Measurements from ENCODE around the gene HSPA1L.
"Not testable (repeated sequence)": the region's sequence is repeated elsewhere in the genome, so short reads cannot be mapped to it uniquely, and the experiment has no call there.

HSPA1L gene

GRCh38 chr6:31806470-31807272, 8.4 kb downstream of the HSPA1L start, which contains the start of gene LSM2:
TSS of gene LSM2 (minus strand) at chr6:31806966. CDS start at chr6:31806757, 209 bp downstream.
- H3K4me1 ChIP-seq (ENCODE audit: insufficient read depth, insufficient read length) = no peaks in the 10 kb centered on the region
- H3K36me3 ChIP-seq (ENCODE audit: insufficient read depth, insufficient read length, low read length) = peaks cover 22% of the 10 kb centered on the region
- TF ChIP-seq YY1 (IDR thresholded peaks at IDR 0.05; ENCODE audit: insufficient read depth, insufficient read length) (no peak), SUZ12 (IDR thresholded peaks at IDR 0.05; ENCODE audit: extremely low read depth, insufficient read depth, insufficient read length) (no peak), ZNF274 (IDR thresholded peaks at IDR 0.05; ENCODE audit: low read depth, low read length) (no peak)
- H3K4me3 ChIP-seq (ENCODE audit: insufficient read length, low read depth) = peak within 1 kb of the TSS; percentile 82
- no peaks in the 10 kb centered on the region for H3K27me3 ChIP-seq (ENCODE audit: insufficient read depth, insufficient read length)
- H3K9me3 ChIP-seq (ENCODE audit: insufficient read depth, low read length) = no peaks in the 10 kb centered on the region
- DNase-seq (ENCODE audit: low read depth, low spot score) = peak; percentile 87
- H3K9ac ChIP-seq (ENCODE audit: insufficient read length, low read depth) = peak within 1 kb of the TSS; percentile 97

GRCh38 chr6:31805939-31806469, 9.1 kb downstream of the HSPA1L start:
- no peak for TF ChIP-seq SUZ12 (IDR thresholded peaks at IDR 0.05; ENCODE audit: extremely low read depth, insufficient read depth, insufficient read length)
- no peak for TF ChIP-seq YY1 (IDR thresholded peaks at IDR 0.05; ENCODE audit: insufficient read depth, insufficient read length)
- no peak for TF ChIP-seq ZNF274 (IDR thresholded peaks at IDR 0.05; ENCODE audit: low read depth, low read length)
- Histone ChIP-seq H3K9me3 (ENCODE audit: insufficient read depth, low read length) (no peaks in the 10 kb centered on the region), H3K27me3 (ENCODE audit: insufficient read depth, insufficient read length) (no peaks in the 10 kb centered on the region), H3K4me1 (ENCODE audit: insufficient read depth, insufficient read length) (no peaks in the 10 kb centered on the region), H3K4me3 (ENCODE audit: insufficient read length, low read depth) (peak overlapping the region; percentile 82), H3K36me3 (ENCODE audit: insufficient read depth, insufficient read length, low read length) (peaks cover 29% of the 10 kb centered on the region), H3K9ac (ENCODE audit: insufficient read length, low read depth) (peak overlapping the region; percentile 97)
- no peak for DNase-seq (ENCODE audit: low read depth, low spot score)

GRCh38 chr6:31801031-31801927, 13.8 kb downstream of the HSPA1L start:
- not testable (repeated sequence) for H3K27me3 ChIP-seq (ENCODE audit: insufficient read depth, insufficient read length); H3K9ac ChIP-seq (ENCODE audit: insufficient read length, low read depth); DNase-seq (ENCODE audit: low read depth, low spot score); H3K9me3 ChIP-seq (ENCODE audit: insufficient read depth, low read length); H3K4me1 ChIP-seq (ENCODE audit: insufficient read depth, insufficient read length); H3K4me3 ChIP-seq (ENCODE audit: insufficient read length, low read depth)
- H3K36me3 ChIP-seq (ENCODE audit: insufficient read depth, insufficient read length, low read length) = peaks cover 50% of the 10 kb centered on the region

GRCh38 chr6:31799781-31800180, 15.3 kb downstream of the HSPA1L start:
- TF ChIP-seq ZNF274 (IDR thresholded peaks at IDR 0.05; ENCODE audit: low read depth, low read length) (no peak), YY1 (IDR thresholded peaks at IDR 0.05; ENCODE audit: insufficient read depth, insufficient read length) (no peak), SUZ12 (IDR thresholded peaks at IDR 0.05; ENCODE audit: extremely low read depth, insufficient read depth, insufficient read length) (no peak)
- H3K4me1 ChIP-seq (ENCODE audit: insufficient read depth, insufficient read length) = no peaks in the 10 kb centered on the region
- no peak overlapping the region for H3K4me3 ChIP-seq (ENCODE audit: insufficient read length, low read depth)
- H3K27me3 ChIP-seq (ENCODE audit: insufficient read depth, insufficient read length) = no peaks in the 10 kb centered on the region
- no peak overlapping the region for H3K9ac ChIP-seq (ENCODE audit: insufficient read length, low read depth)
- no peaks in the 10 kb centered on the region for H3K9me3 ChIP-seq (ENCODE audit: insufficient read depth, low read length)
- no peak for DNase-seq (ENCODE audit: low read depth, low spot score)
- peaks cover 44% of the 10 kb centered on the region for H3K36me3 ChIP-seq (ENCODE audit: insufficient read depth, insufficient read length, low read length)

- Histone ChIP-seq H3K36me3 (ENCODE audit: insufficient read depth, insufficient read length, low read length) (peaks cover 39% of the 10 kb centered on the region), H3K9ac (ENCODE audit: insufficient read length, low read depth) (no peak overlapping the region), H3K4me3 (ENCODE audit: insufficient read length, low read depth) (no peak overlapping the region), H3K9me3 (ENCODE audit: insufficient read depth, low read length) (no peaks in the 10 kb centered on the region), H3K4me1 (ENCODE audit: insufficient read depth, insufficient read length) (peaks cover 2% of the 10 kb centered on the region), H3K27me3 (ENCODE audit: insufficient read depth, insufficient read length) (no peaks in the 10 kb centered on the region)
- no peak for TF ChIP-seq SUZ12 (IDR thresholded peaks at IDR 0.05; ENCODE audit: extremely low read depth, insufficient read depth, insufficient read length)
- TF ChIP-seq ZNF274 (IDR thresholded peaks at IDR 0.05; ENCODE audit: low read depth, low read length) = no peak
- no peak for TF ChIP-seq YY1 (IDR thresholded peaks at IDR 0.05; ENCODE audit: insufficient read depth, insufficient read length)
- DNase-seq (ENCODE audit: low read depth, low spot score) = no peak
Measured at GRCh38 chr6:31797588-31797987, 17.5 kb downstream of the HSPA1L start.

GRCh38 chr6:31796993-31797385, 18.1 kb downstream of the HSPA1L start:
- Histone ChIP-seq H3K4me3 (ENCODE audit: insufficient read length, low read depth) (no peak overlapping the region), H3K9me3 (ENCODE audit: insufficient read depth, low read length) (no peaks in the 10 kb centered on the region), H3K4me1 (ENCODE audit: insufficient read depth, insufficient read length) (peaks cover 2% of the 10 kb centered on the region), H3K36me3 (ENCODE audit: insufficient read depth, insufficient read length, low read length) (peaks cover 42% of the 10 kb centered on the region), H3K27me3 (ENCODE audit: insufficient read depth, insufficient read length) (no peaks in the 10 kb centered on the region), H3K9ac (ENCODE audit: insufficient read length, low read depth) (no peak overlapping the region)
- TF ChIP-seq YY1 (IDR thresholded peaks at IDR 0.05; ENCODE audit: insufficient read depth, insufficient read length) (no peak), SUZ12 (IDR thresholded peaks at IDR 0.05; ENCODE audit: extremely low read depth, insufficient read depth, insufficient read length) (no peak), ZNF274 (IDR thresholded peaks at IDR 0.05; ENCODE audit: low read depth, low read length) (no peak)
- no peak for DNase-seq (ENCODE audit: low read depth, low spot score)

All from NT2/D1 (cell line).